Stomach (tissue), 9 donors: ENCODE data around the gene NSF. TPM values are rescaled to one million over a fixed set of nuclear protein-coding genes. Genes with fewer than 3 reads are reported as not detected.

ENCODE experiments used
- DNase-seq, 2 donors: peaks; one replicate each; pipeline versions ENCODE4 v3.0.0 to v3.0.0-alpha.2; 2013 to 2019
- H3K27ac ChIP-seq, 5 donors: fragments of 200-600 bp in 4 of 5; sonication (generic) in 4 of 5; one replicate each; pipeline ENCODE4 v1.5.1; 2013 to 2019; ENCODE audit warnings: mild to moderate bottlenecking in 1 of 5, moderate library complexity in 1 of 5
- H3K27me3 ChIP-seq, 3 donors: fragments of 200-600 bp; sonication (generic); one replicate each; pipeline ENCODE4 v1.5.1; 2017 to 2019; ENCODE audit warnings: mixed run types in 1 of 3
- H3K36me3 ChIP-seq, 4 donors: fragments of 200-600 bp; sonication (generic); 1 replicate in 3 of 4; 2 replicates in 1 of 4; pipeline ENCODE4 v1.5.1; 2016 to 2019
- H3K4me1 ChIP-seq, 4 donors: fragments of 200-600 bp; sonication (generic); one replicate each; pipeline ENCODE4 v1.5.1; 2016 to 2019
- H3K4me3 ChIP-seq, 4 donors: fragments of 200-600 bp; sonication (generic) in 3 of 4; one replicate each; pipeline ENCODE4 v1.5.1; 2016 to 2019; ENCODE audit warnings: mild to moderate bottlenecking in 1 of 4
- H3K9me3 ChIP-seq, 4 donors: fragments of 200-600 bp; sonication (generic); one replicate each; pipeline ENCODE4 v1.5.1; 2016 to 2019
- EP300 ChIP-seq: sonication (generic); formaldehyde crosslinking; IDR thresholded peaks from one replicate; pipeline ENCODE4 v1.6.1; 2017; ENCODE audit warnings: antibody characterized with exemption
- POLR2A ChIP-seq, 4 donors: fragments of 450-650 bp; IDR thresholded peaks; one replicate each; pipeline ENCODE4 v1.6.1; 2016; ENCODE audit warnings: antibody characterized with exemption in 4 of 4, control low read depth in 2 of 4, mild to moderate bottlenecking in 1 of 4, moderate library complexity in 1 of 4
- POLR2AphosphoS5 ChIP-seq, 3 donors: sonication (generic); formaldehyde crosslinking; IDR thresholded peaks; one replicate each; pipeline ENCODE4 v1.6.1; 2016; ENCODE audit warnings: antibody characterized with exemption in 3 of 3
- WGBS, 5 donors: extraction: QIAGEN DNeasy Blood & Tissue Kit in 3 of 5; methylation state at CpG; one replicate each; pipeline versions ENCODE4 v1.1.5 to v1.1.7; 2013 to 2018; 5-methylcytosine and 5-hydroxymethylcytosine counted together
- intact Hi-C: fragments of 100-400 bp; cut with DNase I; formaldehyde crosslinking; loops from one replicate; pipeline ENCODE4 v1.15.1; 2023; ENCODE audit warnings: low total_unique reads
- polyA plus RNA-seq, 3 donors: library from polyadenylated mRNA; stranded (reverse); fragments of 200-250 nt; gene quantifications; one replicate each; pipeline ENCODE4 v1.2.3, GENCODE V29; 2013
- total RNA-seq, 5 donors: library from RNA; depleted of rRNA; stranded (reverse); fragments of >200 nt; gene quantifications; one replicate each; pipeline versions ENCODE4 v1.1.0 to v1.2.3, GENCODE V29; 2014 to 2016
- TF ChIP-seq, protein P1 (sequence below), 7 experiments: fragments of 450-650 bp in 4 of 7; fragments of 200-600 bp in 3 of 7; sonication (generic) in 3 of 7; IDR thresholded peaks; one replicate each; pipeline ENCODE4 v1.5.1; 2016 to 2019; ENCODE audit warnings: antibody characterized with exemption in 7 of 7, control low read depth in 2 of 7, mild to moderate bottlenecking in 1 of 7
- donor health status: healthy with polysubstance abuse.
- donor health status: Bipolar disorder and iron deficiency.
- donor health status: healthy.

The NSF gene
- total and polyA plus RNA-seq, 8 donors = 7.0 to 75.2 (median 16.3) TPM

DNA sequence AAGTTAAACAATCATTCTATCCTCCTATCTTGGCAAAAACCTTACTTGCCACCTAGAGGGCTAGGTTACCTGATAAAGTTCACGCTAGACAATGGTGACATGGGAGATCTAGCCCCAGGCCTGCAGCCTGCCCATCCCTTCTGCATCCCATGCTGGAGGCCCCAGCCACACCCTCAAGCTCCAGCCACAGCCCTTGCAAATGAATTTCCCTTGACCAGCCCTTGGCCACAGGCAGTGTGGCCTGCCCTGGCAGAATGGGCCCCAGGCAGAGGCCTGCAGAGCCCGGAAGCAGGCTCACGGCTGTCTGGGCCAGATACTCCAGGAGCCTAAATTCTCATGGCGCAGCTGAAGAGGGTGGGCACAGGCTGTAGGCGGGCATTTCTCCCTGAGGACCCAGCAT lies 213.1 kb downstream of the NSF start:
- peaks cover 0 to 9% (median 0%) of the 10 kb centered on the region in 3 donors for H3K27me3 ChIP-seq
- H3K4me3 ChIP-seq = no peak overlapping the region
- WGBS, 5 donors = 83 to 94% (median 90%) methylated on average over 4 to 5 of the region's 5 CpGs
- H3K4me1 ChIP-seq = no peaks in the 10 kb centered on the region
- no peaks in the 10 kb centered on the region for H3K36me3 ChIP-seq
- TF ChIP-seq, protein P1, sequence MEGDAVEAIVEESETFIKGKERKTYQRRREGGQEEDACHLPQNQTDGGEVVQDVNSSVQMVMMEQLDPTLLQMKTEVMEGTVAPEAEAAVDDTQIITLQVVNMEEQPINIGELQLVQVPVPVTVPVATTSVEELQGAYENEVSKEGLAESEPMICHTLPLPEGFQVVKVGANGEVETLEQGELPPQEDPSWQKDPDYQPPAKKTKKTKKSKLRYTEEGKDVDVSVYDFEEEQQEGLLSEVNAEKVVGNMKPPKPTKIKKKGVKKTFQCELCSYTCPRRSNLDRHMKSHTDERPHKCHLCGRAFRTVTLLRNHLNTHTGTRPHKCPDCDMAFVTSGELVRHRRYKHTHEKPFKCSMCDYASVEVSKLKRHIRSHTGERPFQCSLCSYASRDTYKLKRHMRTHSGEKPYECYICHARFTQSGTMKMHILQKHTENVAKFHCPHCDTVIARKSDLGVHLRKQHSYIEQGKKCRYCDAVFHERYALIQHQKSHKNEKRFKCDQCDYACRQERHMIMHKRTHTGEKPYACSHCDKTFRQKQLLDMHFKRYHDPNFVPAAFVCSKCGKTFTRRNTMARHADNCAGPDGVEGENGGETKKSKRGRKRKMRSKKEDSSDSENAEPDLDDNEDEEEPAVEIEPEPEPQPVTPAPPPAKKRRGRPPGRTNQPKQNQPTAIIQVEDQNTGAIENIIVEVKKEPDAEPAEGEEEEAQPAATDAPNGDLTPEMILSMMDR (IDR thresholded peaks at IDR 0.05) = no peak
- TF ChIP-seq EP300 (no peak), POLR2A (IDR thresholded peaks at IDR 0.05) (no peak), POLR2AphosphoS5 (IDR thresholded peaks at IDR 0.05) (no peak)
- no peaks in the 10 kb centered on the region for H3K9me3 ChIP-seq
- intact Hi-C loops = no loop called here
- no peak overlapping the region for H3K27ac ChIP-seq
- no peak for DNase-seq

DNA sequence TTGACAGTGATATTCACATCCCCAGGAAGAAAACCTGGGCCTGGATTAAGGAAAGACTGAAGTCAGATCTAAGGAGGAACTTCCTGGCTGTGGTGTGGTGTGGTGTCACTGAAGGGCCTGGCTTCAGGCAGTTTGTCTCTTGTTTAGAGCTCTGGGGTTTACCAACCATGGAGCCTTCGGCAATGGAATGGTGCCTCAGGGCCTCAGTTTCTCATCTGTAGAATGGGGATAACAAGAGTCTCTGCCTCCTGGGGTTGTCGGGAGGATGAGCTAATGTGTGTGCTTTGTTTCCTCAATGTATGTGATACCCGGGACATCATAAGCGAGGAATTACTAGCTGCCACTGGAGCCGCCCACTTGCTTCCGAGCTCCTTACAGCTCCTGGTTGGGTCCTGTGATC lies 215.3 kb downstream of the NSF start:
- Histone ChIP-seq H3K36me3 (no peaks in the 10 kb centered on the region), H3K27me3 (peaks cover 0 to 11% (median 0%) of the 10 kb centered on the region in 3 donors), H3K9me3 (no peaks in the 10 kb centered on the region), H3K27ac (no peak overlapping the region), H3K4me3 (no peak overlapping the region), H3K4me1 (no peaks in the 10 kb centered on the region)
- TF ChIP-seq POLR2AphosphoS5 (IDR thresholded peaks at IDR 0.05) (no peak), POLR2A (IDR thresholded peaks at IDR 0.05) (no peak), EP300 (no peak)
- TF ChIP-seq, protein P1 (IDR thresholded peaks at IDR 0.05) = no peak
- WGBS, 5 donors = 88 to 94% (median 93%) methylated on average over 4 to 6 of the region's 6 CpGs
- no peak for DNase-seq
- intact Hi-C loops = no loop called here

Other genes starting within 250 kb of the NSF start
- gene ARL17B, start 228.9 kb upstream of the NSF start, total RNA-seq = 100 to 1,000 TPM in 1 of 5 donors, 10 to 100 TPM in 2, 1 to 10 TPM in 1, under 1 TPM in 1; 0.58 to 194 (median 15.6) TPM
- 10 to 100 TPM in 1 of 3 donors, 1 to 10 TPM in 2; 6.3 to 11.9 (median 8.8) TPM for gene ARL17B, start 228.9 kb upstream of the NSF start, polyA plus RNA-seq
- gene LRRC37A2, start 78.2 kb upstream of the NSF start, total RNA-seq = 100 to 1,000 TPM in 1 of 5 donors, 10 to 100 TPM in 3, 1 to 10 TPM in 1; 1.4 to 102 (median 13.3) TPM
- gene LRRC37A2, start 78.2 kb upstream of the NSF start, polyA plus RNA-seq = 1 to 10 TPM; 2.6 to 3.3 (median 3.1) TPM
- 10 to 100 TPM in 4 of 5 donors, 1 to 10 TPM in 1; 4.9 to 27.2 (median 16.3) TPM for gene ARL17A, start 11.0 kb upstream of the NSF start, total RNA-seq
- 1 to 10 TPM; 1.8 to 5.5 (median 2.6) TPM for gene ARL17A, start 11.0 kb upstream of the NSF start, polyA plus RNA-seq
- gene WNT3, start 228.0 kb downstream of the NSF start, total RNA-seq = under 1 TPM in 3 of 5 donors, not detected in 2; 0.14 to 0.55 (median 0.29) TPM
- gene WNT3, start 228.0 kb downstream of the NSF start, polyA plus RNA-seq = under 1 TPM; 0.31 to 0.73 (median 0.37) TPM